ENCODE measurements around the gene FUT8.
"Not testable (repeated sequence)": the region's sequence is repeated elsewhere in the genome, so short reads cannot be mapped to it uniquely, and the experiment has no call there.

The FUT8 gene

GRCh38 chr14:65456247-65456646 is 43.7 kb downstream of the FUT8 start:
- DNase-seq, result no peak

GRCh38 chr14:65461730-65462129 is 49.2 kb downstream of the FUT8 start:
- DNase-seq, result no peak

GRCh38 chr14:65462411-65462810 is 49.9 kb downstream of the FUT8 start:
- DNase-seq, result no peak

GRCh38 chr14:65465584-65465983 is 53.1 kb downstream of the FUT8 start:
- no peak for DNase-seq

- not testable (repeated sequence) for DNase-seq
These were observed 55.4 kb downstream of the FUT8 start for GRCh38 chr14:65467926-65468325.

- no peak for DNase-seq
These were observed 57.4 kb downstream of the FUT8 start for GRCh38 chr14:65469903-65470302.

GRCh38 chr14:65470404-65470880 is 57.9 kb downstream of the FUT8 start:
- no peak for DNase-seq

- DNase-seq, result no peak
These were observed 58.7 kb downstream of the FUT8 start for GRCh38 chr14:65471038-65471878.

GRCh38 chr14:65472189-65472588 is 59.7 kb downstream of the FUT8 start:
- no peak for DNase-seq

- DNase-seq, result no peak
These were observed 63.9 kb downstream of the FUT8 start for GRCh38 chr14:65476273-65476941.

GRCh38 chr14:65476942-65477318 is 64.4 kb downstream of the FUT8 start:
- DNase-seq, result no peak

- no peak for DNase-seq
These were observed 65.5 kb downstream of the FUT8 start for GRCh38 chr14:65478017-65478416.

- peak; percentile 12 for DNase-seq
These were observed 66.1 kb downstream of the FUT8 start for GRCh38 chr14:65478596-65478995.

- no peak for DNase-seq
These were observed 66.9 kb downstream of the FUT8 start for GRCh38 chr14:65479386-65479785.

- DNase-seq, result no peak
These were observed 70.4 kb downstream of the FUT8 start for GRCh38 chr14:65482757-65483438.

- DNase-seq, result no peak
These were observed 71.1 kb downstream of the FUT8 start for GRCh38 chr14:65483647-65484046.

GRCh38 chr14:65485516-65485915 is 73.0 kb downstream of the FUT8 start:
- DNase-seq, result no peak

GRCh38 chr14:65486863-65487262 is 74.3 kb downstream of the FUT8 start:
- no peak for DNase-seq

- DNase-seq, result no peak
These were observed 75.4 kb downstream of the FUT8 start for GRCh38 chr14:65487783-65488494.

- no peak for DNase-seq
These were observed 78.7 kb downstream of the FUT8 start for GRCh38 chr14:65491274-65491673.

GRCh38 chr14:65492266-65492665 is 79.7 kb downstream of the FUT8 start:
- DNase-seq, result no peak

- DNase-seq, result no peak
These were observed 82.7 kb downstream of the FUT8 start for GRCh38 chr14:65495196-65495595.
